Peyer's patch (tissue), 4 donors: ENCODE results near the gene FARP1. TPM values are rescaled to one million over a fixed set of nuclear protein-coding genes. Genes with fewer than 3 reads are reported as not detected.

Experiments used
- DNase-seq, 3 donors: peaks; one replicate each; pipeline ENCODE4 v3.0.0-alpha.2; 2017 to 2019
- H3K27ac ChIP-seq, 4 donors: fragments of 200-600 bp; sonication (generic); one replicate each; pipeline ENCODE4 v1.5.1; 2016 to 2019
- H3K27me3 ChIP-seq, 2 donors: fragments of 200-600 bp; sonication (generic); one replicate each; pipeline ENCODE4 v1.5.1; 2019
- H3K36me3 ChIP-seq, 3 donors: fragments of 200-600 bp; sonication (generic); one replicate each; pipeline ENCODE4 v1.5.1; 2016 to 2019
- H3K4me1 ChIP-seq, 4 donors: fragments of 200-600 bp; sonication (generic); one replicate each; pipeline ENCODE4 v1.5.1; 2016 to 2019
- H3K4me3 ChIP-seq, 4 donors: fragments of 200-600 bp; sonication (generic); 1 replicate in 3 of 4; 2 replicates in 1 of 4; pipeline ENCODE4 v1.5.1; 2016 to 2019; ENCODE audit warnings: mild to moderate bottlenecking in 1 of 4
- H3K9me3 ChIP-seq, 4 donors: fragments of 200-600 bp; sonication (generic); one replicate each; pipeline ENCODE4 v1.5.1; 2016 to 2019; ENCODE audit warnings: mild to moderate bottlenecking in 1 of 4
- CTCF ChIP-seq, 6 experiments: fragments of 450-650 bp in 4 of 6; fragments of 200-600 bp in 2 of 6; sonication (generic) in 1 of 6; IDR thresholded peaks; one replicate each; pipeline ENCODE4 v1.5.1; 2017 to 2019; ENCODE audit warnings: antibody characterized with exemption in 6 of 6, mild to moderate bottlenecking in 3 of 6, moderate library complexity in 1 of 6
- POLR2A ChIP-seq, 2 donors: fragments of 450-650 bp; IDR thresholded peaks; one replicate each; pipeline ENCODE4 v1.5.1; 2017; ENCODE audit warnings: antibody characterized with exemption in 2 of 2, mild to moderate bottlenecking in 2 of 2, moderate library complexity in 2 of 2
- total RNA-seq, 4 donors: library from RNA; depleted of rRNA; stranded (reverse); fragments of >200 nt; gene quantifications; one replicate each; pipeline ENCODE4 v1.1.0, GENCODE V29; 2016

FARP1 gene
- total RNA-seq, 4 donors from 2014 or later: 10.6 to 61.1 (median 14.9) TPM

GRCh38 chr13:98217597-98217996, 74.7 kb downstream of the FARP1 start:
- Histone ChIP-seq H3K4me3 (no peak overlapping the region), H3K9me3 (no peaks in the 10 kb centered on the region), H3K36me3 (no peaks in the 10 kb centered on the region), H3K27me3 (no peaks in the 10 kb centered on the region), H3K27ac (peak overlapping the region in 1 of 4 donors; percentile 30), H3K4me1 (peaks cover 0 to 11% (median 2%) of the 10 kb centered on the region in 4 donors)
- no peak for DNase-seq
- TF ChIP-seq POLR2A (IDR thresholded peaks at IDR 0.05) (no peak), CTCF (IDR thresholded peaks at IDR 0.05) (no peak)

DNA sequence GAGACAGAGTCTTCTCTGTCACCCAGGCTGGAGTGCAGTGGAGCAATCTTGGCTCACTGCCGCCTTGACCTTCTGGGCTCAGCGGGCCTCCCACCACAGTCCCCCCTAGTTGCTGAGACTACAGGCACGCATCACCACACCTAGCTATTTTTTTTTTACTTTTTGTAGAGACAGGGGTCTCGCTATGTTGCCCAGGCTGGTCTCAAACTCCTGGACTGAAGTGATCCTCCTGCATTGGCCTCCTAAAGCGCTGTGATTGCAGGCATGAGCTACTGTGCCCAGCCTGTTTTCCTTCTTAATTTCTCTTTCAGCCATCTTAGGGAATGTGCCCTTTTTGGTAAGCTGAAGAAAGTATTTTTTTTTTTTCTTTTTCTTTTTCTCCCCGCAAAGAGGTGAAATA, 76.8 kb downstream of the FARP1 start:
- no peaks in the 10 kb centered on the region for H3K36me3 ChIP-seq
- no peaks in the 10 kb centered on the region for H3K9me3 ChIP-seq
- TF ChIP-seq CTCF (IDR thresholded peaks at IDR 0.05): no peak
- TF ChIP-seq POLR2A (IDR thresholded peaks at IDR 0.05): no peak
- no peak for DNase-seq
- no peak overlapping the region for H3K27ac ChIP-seq
- no peak overlapping the region for H3K4me3 ChIP-seq
- H3K27me3 ChIP-seq: no peaks in the 10 kb centered on the region
- peaks cover 0 to under 1% (median under 1%) of the 10 kb centered on the region in 4 donors for H3K4me1 ChIP-seq

DNA sequence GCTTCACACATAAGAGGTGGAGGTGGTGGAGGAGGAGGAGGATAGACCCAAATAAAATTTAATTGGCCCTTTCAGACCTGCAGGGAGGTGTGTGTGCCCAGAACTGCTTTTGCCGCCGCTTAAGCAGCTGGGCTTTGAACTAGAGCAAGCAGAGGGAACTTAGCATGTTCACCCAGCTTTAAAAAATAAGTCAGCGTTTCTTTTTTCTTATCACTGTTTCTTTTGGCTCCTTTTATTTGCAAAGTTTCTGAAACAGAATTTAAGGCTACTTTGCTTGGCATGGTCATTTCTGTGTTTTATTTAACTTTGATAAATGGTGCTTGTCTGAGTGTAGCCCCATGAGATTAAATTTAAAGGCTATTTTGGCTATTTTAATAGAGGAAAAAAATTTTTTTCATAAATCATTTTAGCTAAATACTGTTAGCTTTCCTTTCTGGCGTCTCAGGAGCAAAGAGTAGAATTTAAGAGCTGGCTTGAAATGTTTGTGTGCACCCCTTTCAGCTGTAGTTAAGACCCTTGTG, 77.4 kb downstream of the FARP1 start:
- Histone ChIP-seq H3K36me3 (no peaks in the 10 kb centered on the region), H3K27me3 (no peaks in the 10 kb centered on the region), H3K9me3 (no peaks in the 10 kb centered on the region), H3K4me1 (no peaks in the 10 kb centered on the region), H3K4me3 (no peak overlapping the region), H3K27ac (no peak overlapping the region)
- no peak for DNase-seq
- TF ChIP-seq CTCF (IDR thresholded peaks at IDR 0.05) (no peak), POLR2A (IDR thresholded peaks at IDR 0.05) (no peak)

DNA sequence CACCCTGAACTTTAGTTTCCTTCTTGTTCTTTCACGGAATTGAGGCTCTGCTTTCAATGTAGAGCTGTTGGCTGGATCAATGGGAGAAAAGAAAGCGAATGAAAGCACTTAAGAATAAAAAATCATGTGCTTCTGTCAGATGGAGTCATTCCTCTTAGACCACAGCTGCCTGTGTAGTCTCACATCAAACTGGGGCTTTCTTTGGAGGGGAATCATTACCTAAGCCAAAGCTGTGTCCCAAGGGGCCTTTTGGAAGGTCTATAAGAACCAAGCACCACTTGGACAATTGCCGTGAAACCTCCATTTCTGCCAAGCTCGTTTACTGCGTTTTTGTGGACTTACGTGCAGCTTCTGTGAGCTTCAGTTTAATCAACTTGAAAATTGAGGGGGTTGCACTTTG, 78.3 kb downstream of the FARP1 start:
- Histone ChIP-seq H3K4me1 (no peaks in the 10 kb centered on the region), H3K4me3 (no peak overlapping the region), H3K27me3 (no peaks in the 10 kb centered on the region), H3K9me3 (no peaks in the 10 kb centered on the region), H3K27ac (no peak overlapping the region), H3K36me3 (no peaks in the 10 kb centered on the region)
- DNase-seq: no peak
- TF ChIP-seq POLR2A (IDR thresholded peaks at IDR 0.05) (no peak), CTCF (IDR thresholded peaks at IDR 0.05) (no peak)

- Histone ChIP-seq H3K4me1 (no peaks in the 10 kb centered on the region), H3K27me3 (no peaks in the 10 kb centered on the region), H3K27ac (no peak overlapping the region), H3K9me3 (no peaks in the 10 kb centered on the region), H3K36me3 (no peaks in the 10 kb centered on the region), H3K4me3 (no peak overlapping the region)
- TF ChIP-seq POLR2A (IDR thresholded peaks at IDR 0.05) (no peak), CTCF (IDR thresholded peaks at IDR 0.05) (no peak)
- no peak for DNase-seq
Observed at GRCh38 chr13:98222081-98222554, 79.2 kb downstream of the FARP1 start.

GRCh38 chr13:98222816-98223215, 79.9 kb downstream of the FARP1 start:
- Histone ChIP-seq H3K36me3 (no peaks in the 10 kb centered on the region), H3K27me3 (no peaks in the 10 kb centered on the region), H3K4me3 (no peak overlapping the region), H3K4me1 (no peaks in the 10 kb centered on the region), H3K9me3 (no peaks in the 10 kb centered on the region), H3K27ac (no peak overlapping the region)
- TF ChIP-seq CTCF (IDR thresholded peaks at IDR 0.05) (no peak), POLR2A (IDR thresholded peaks at IDR 0.05) (no peak)
- DNase-seq: no peak
